ENCODE results near the gene PRCC. TPM values are rescaled to one million over a fixed set of nuclear protein-coding genes. Genes with fewer than 3 reads are reported as not detected.

The PRCC gene
- total and polyA plus RNA-seq, 2 of the 13 experiments (the other 11 are each of a cell fraction or from before 2014, with no cell fraction given) = 24.2 to 40.5 TPM

- ATAC-seq = no peak
- H3K27me3 ChIP-seq (ENCODE audit: control insufficient read depth in 1 of 2, insufficient read depth in 2 of 2, low read length in 2 of 2) = no peaks in the 10 kb centered on the region
- no peaks in the 10 kb centered on the region for H3K4me1 ChIP-seq (ENCODE audit: insufficient read depth, low read length)
- H3K9ac ChIP-seq (ENCODE audit: insufficient read depth, low read depth, low read length) = no peak overlapping the region
- no peak overlapping the region for H3K4me2 ChIP-seq (ENCODE audit: low read depth, low read length)
- FAIRE-seq = no peak
- no TSS peak for BruUV-seq (replicated peaks)
- peaks cover 8% of the 10 kb centered on the region for H3K79me2 ChIP-seq (ENCODE audit: insufficient read depth, low read length)
- no peak overlapping the region for H2AFZ ChIP-seq (ENCODE audit: low read length)
- in situ Hi-C loops (cut with HindIII; ENCODE audit: extremely low pct_ligation_motif_present, low pct_unique_long_range_greater_than_20kb) = no loop called here
- H4K20me1 ChIP-seq (ENCODE audit: insufficient read depth, low read length) = no peaks in the 10 kb centered on the region
- POLR2A ChIA-PET = no interaction called here
- peaks cover 21 to 75% of the 10 kb centered on the region in 2 experiments; a peak in 4 of 5 replicates for H3K36me3 ChIP-seq (replicated peaks in 1 of 2; ENCODE audit: control insufficient read depth in 1 of 2, insufficient read depth in 2 of 2, low read length in 2 of 2)
- no peak overlapping the region for H3K4me3 ChIP-seq (replicated peaks in 1 of 3; ENCODE audit: insufficient read depth in 1 of 3, low read depth in 2 of 3, low read length in 3 of 3)
- no peaks in the 10 kb centered on the region for H3K9me3 ChIP-seq (ENCODE audit: low read length)
- CTCF ChIA-PET (ENCODE audit: low intra/inter-chr PET ratio, low total read pairs) = no interaction called here
- no peak for DNase-seq (ENCODE audit: low spot score)
- WGBS (ENCODE audit: low lambda C conversion rate) = 97% methylated on average over 9 of the region's 10 CpGs
- intact Hi-C loops (cut with micrococcal nuclease; ENCODE audit: unreplicated experiment) = no loop called here
- H3K27ac ChIP-seq (ENCODE audit: extremely low read length, insufficient read depth, low read length) = no peak overlapping the region
- no peak for TF ChIP-seq NFRKB (IDR thresholded peaks at IDR 0.05)
- TF ChIP-seq ATF5 (CRISPR knock-in tag; IDR thresholded peaks at IDR 0.05; ENCODE audit: low read depth) = no peak
- TF ChIP-seq ZNF704 (CRISPR knock-in tag; IDR thresholded peaks at IDR 0.05; ENCODE audit: borderline replicate concordance) = no peak
- no peak for TF ChIP-seq ZBTB44 (CRISPR knock-in tag; IDR thresholded peaks at IDR 0.05)
- TF ChIP-seq THAP9 (CRISPR knock-in tag; IDR thresholded peaks at IDR 0.05; ENCODE audit: borderline replicate concordance) = no peak
- no peak for TF ChIP-seq FOXC1 (CRISPR knock-in tag; IDR thresholded peaks at IDR 0.05; ENCODE audit: borderline replicate concordance)
- no peak for TF ChIP-seq MZF1 (CRISPR knock-in tag; IDR thresholded peaks at IDR 0.05; ENCODE audit: borderline replicate concordance)
- no peak for TF ChIP-seq NR0B2 (CRISPR knock-in tag; IDR thresholded peaks at IDR 0.05)
- TF ChIP-seq CREB3 (CRISPR knock-in tag; IDR thresholded peaks at IDR 0.05) = no peak
- TF ChIP-seq RBM22 (optimal IDR thresholded peaks at IDR 0.05; ENCODE audit: low read length) = no peak
- no peak for TF ChIP-seq IRX3 (CRISPR knock-in tag; IDR thresholded peaks at IDR 0.05; ENCODE audit: borderline replicate concordance, low read depth)
- TF ChIP-seq ZNF282 (IDR thresholded peaks at IDR 0.05; ENCODE audit: partially characterized antibody) = no peak
- TF ChIP-seq ZNF251 (CRISPR knock-in tag; IDR thresholded peaks at IDR 0.05) = no peak
- TF ChIP-seq ERF (CRISPR knock-in tag; IDR thresholded peaks at IDR 0.05) = no peak
- no peak for TF ChIP-seq ZFX (CRISPR knock-in tag; IDR thresholded peaks at IDR 0.05; ENCODE audit: low read depth)
These were observed 19.3 kb downstream of the PRCC start for GRCh38 chr1:156786640-156787039.
